ENCODE data around the gene ALPI. TPM values are rescaled to one million over a fixed set of nuclear protein-coding genes. Genes with fewer than 3 reads are reported as not detected.

ALPI gene
- total and polyA plus RNA-seq, 10 donors: not detected

GRCh38 chr2:232496501-232497270, 40.7 kb downstream of the ALPI start:
- TF ChIP-seq POLR2AphosphoS5 (IDR thresholded peaks at IDR 0.05): no peak
- no peak for TF ChIP-seq CTCF (IDR thresholded peaks at IDR 0.05 in 8 of 11, conservative IDR thresholded peaks at IDR 0.05 in 3 of 11)
- TF ChIP-seq POLR2A (IDR thresholded peaks at IDR 0.05): no peak
- Histone ChIP-seq H3K27ac (no peak overlapping the region), H3K27me3 (replicated peaks in 1 of 7) (peaks cover 0 to 42% (median 0%) of the 10 kb centered on the region in 7 donors), H3K9me3 (no peaks in the 10 kb centered on the region), H3K36me3 (no peaks in the 10 kb centered on the region), H3K4me3 (no peak overlapping the region), H3K4me1 (peaks cover 0 to 10% (median 4%) of the 10 kb centered on the region in 6 donors)
- 74 to 95% (median 82%) methylated on average over 3 to 20 of the region's 20 CpGs for WGBS, 5 donors
- DNase-seq: no peak
- intact Hi-C loops (cut with DNase I; ENCODE audit: low total_unique reads): no loop called here

GRCh38 chr2:232497348-232497747, 41.4 kb downstream of the ALPI start:
- peaks cover 0 to 49% (median 6%) of the 10 kb centered on the region in 7 donors for H3K27me3 ChIP-seq (replicated peaks in 1 of 7)
- no peaks in the 10 kb centered on the region for H3K36me3 ChIP-seq
- WGBS, 5 donors: 75 to 87% (median 86%) methylated on average over 12 to 13 of the region's 13 CpGs
- TF ChIP-seq CTCF (IDR thresholded peaks at IDR 0.05 in 8 of 11, conservative IDR thresholded peaks at IDR 0.05 in 3 of 11) (no peak), POLR2AphosphoS5 (IDR thresholded peaks at IDR 0.05) (no peak), POLR2A (IDR thresholded peaks at IDR 0.05) (no peak)
- H3K27ac ChIP-seq: no peak overlapping the region
- no peaks in the 10 kb centered on the region for H3K9me3 ChIP-seq
- no peak overlapping the region for H3K4me3 ChIP-seq
- DNase-seq: no peak
- intact Hi-C loops (cut with DNase I; ENCODE audit: low total_unique reads): no loop called here
- H3K4me1 ChIP-seq: peaks cover 0 to 17% (median 10%) of the 10 kb centered on the region in 6 donors

GRCh38 chr2:232498452-232498851, 42.5 kb downstream of the ALPI start:
- WGBS, 5 donors: 90 to 97% (median 93%) methylated on average over 3 of the region's 3 CpGs
- no peak for DNase-seq
- TF ChIP-seq CTCF (IDR thresholded peaks at IDR 0.05 in 8 of 11, conservative IDR thresholded peaks at IDR 0.05 in 3 of 11) (no peak), POLR2AphosphoS5 (IDR thresholded peaks at IDR 0.05) (no peak), POLR2A (IDR thresholded peaks at IDR 0.05) (no peak)
- Histone ChIP-seq H3K4me1 (peaks cover 0 to 26% (median 20%) of the 10 kb centered on the region in 6 donors), H3K9me3 (no peaks in the 10 kb centered on the region), H3K4me3 (no peak overlapping the region), H3K27me3 (replicated peaks in 1 of 7) (peaks cover 4 to 54% (median 15%) of the 10 kb centered on the region in 7 donors), H3K36me3 (no peaks in the 10 kb centered on the region), H3K27ac (no peak overlapping the region)
- intact Hi-C loops (cut with DNase I; ENCODE audit: low total_unique reads): no loop called here

- H3K4me1 ChIP-seq: peaks cover 0 to 31% (median 23%) of the 10 kb centered on the region in 6 donors
- no peak for TF ChIP-seq POLR2AphosphoS5 (IDR thresholded peaks at IDR 0.05)
- TF ChIP-seq CTCF (IDR thresholded peaks at IDR 0.05 in 8 of 11, conservative IDR thresholded peaks at IDR 0.05 in 3 of 11): no peak
- TF ChIP-seq POLR2A (IDR thresholded peaks at IDR 0.05): no peak
- H3K36me3 ChIP-seq: no peaks in the 10 kb centered on the region
- H3K27ac ChIP-seq: peak overlapping the region in 5 of 8 donors; percentile 2 to 40 (median 33)
- WGBS, 5 donors: 72 to 85% (median 77%) methylated on average over 9 of the region's 9 CpGs
- no peak overlapping the region for H3K4me3 ChIP-seq
- DNase-seq: no peak
- no peaks in the 10 kb centered on the region for H3K9me3 ChIP-seq
- H3K27me3 ChIP-seq (replicated peaks in 1 of 7): peaks cover 4 to 81% (median 28%) of the 10 kb centered on the region in 7 donors
- intact Hi-C loops (cut with DNase I; ENCODE audit: low total_unique reads): no loop called here
Measured at GRCh38 chr2:232501331-232501771, 45.4 kb downstream of the ALPI start.
